PC-3 (cell line): ENCODE data around the gene SPATS2. TPM values are rescaled to one million over a fixed set of nuclear protein-coding genes. Genes with fewer than 3 reads are reported as not detected.

Experiments
- ATAC-seq: fragments of 200-7000 bp; cut with Tn5 transposase; 2 replicates; pipeline ENCODE4 v1.9.1; 2020; ENCODE audit warnings: mild to moderate bottlenecking, moderate library complexity
- BruUV-seq: library from RNA; stranded (reverse); fragments of 400-500 nt; replicated peaks from 2 replicates; lab custom pipeline; 2021; lab: Mats Ljungman, UMichigan
- CTCF ChIA-PET: fragments of 300-600 bp; sonication (Branson Sonifier 250); formaldehyde crosslinking; loops from one replicate; lab custom pipeline; 2022; ENCODE audit warnings: antibody characterized with exemption; lab: Charles Lee
- POLR2A ChIA-PET: fragments of 300-600 bp; sonication (Branson Sonifier 250); formaldehyde crosslinking; loops from one replicate; lab custom pipeline; 2022; ENCODE audit warnings: antibody characterized with exemption; ENCODE audit not compliant: unreplicated experiment; lab: Charles Lee
- DNase-seq: peaks from one replicate; pipeline ENCODE4 v3.0.0-alpha.2; 2015
- H2AFZ ChIP-seq: fragments of 300-600 bp; sonication (generic); 2 replicates; pipeline ENCODE4 v1.6.0; 2016; ENCODE audit warnings: antibody characterized with exemption, low read length
- H3F3A ChIP-seq: fragments of 300-600 bp; sonication (generic); one replicate; pipeline ENCODE4 v1.6.0; 2017; ENCODE audit warnings: antibody characterized with exemption, low read length, control low read depth, mild to moderate bottlenecking; ENCODE audit not compliant: unreplicated experiment
- H3K27ac ChIP-seq: fragments of 300-600 bp; sonication (generic); 2 replicates; pipeline ENCODE4 v1.5.1; 2016; ENCODE audit warnings: mild to moderate bottlenecking, low read length
- H3K27me3 ChIP-seq: fragments of 300-600 bp; sonication (generic); 2 replicates; pipeline ENCODE4 v1.6.1; 2016; ENCODE audit warnings: low read length, mixed read lengths
- H3K36me3 ChIP-seq: fragments of 300-600 bp; sonication (generic); 2 replicates; pipeline ENCODE4 v1.6.1; 2016; ENCODE audit warnings: low read depth, mixed run types, low read length, mixed read lengths
- H3K4me1 ChIP-seq: fragments of 300-600 bp; sonication (generic); 2 replicates; pipeline ENCODE4 v1.5.1; 2016; ENCODE audit warnings: low read length; ENCODE audit not compliant: insufficient read depth
- H3K4me2 ChIP-seq: fragments of 300-600 bp; sonication (generic); 2 replicates; pipeline ENCODE4 v1.6.0; 2016; ENCODE audit warnings: low read length
- H3K4me3 ChIP-seq: fragments of 300-600 bp; sonication (generic); 2 replicates; pipeline ENCODE4 v1.5.1; 2016; ENCODE audit warnings: mild to moderate bottlenecking, low read length, mixed read lengths
- H3K79me2 ChIP-seq: fragments of 300-600 bp; sonication (generic); 2 replicates; pipeline ENCODE4 v1.6.1; 2017; ENCODE audit warnings: low read length, mixed read lengths
- H3K9ac ChIP-seq: fragments of 300-600 bp; sonication (generic); 2 replicates; pipeline ENCODE4 v1.6.0; 2016; ENCODE audit warnings: mild to moderate bottlenecking, low read length
- H3K9me2 ChIP-seq: fragments of 300-600 bp; sonication (generic); replicated peaks from 2 replicates; pipeline ENCODE4 v1.6.1; 2016; ENCODE audit warnings: mixed run types, low read length, mixed read lengths
- H3K9me3 ChIP-seq: fragments of 300-600 bp; sonication (generic); 2 replicates; pipeline ENCODE4 v1.6.1; 2016; ENCODE audit warnings: low read length, mixed read lengths
- H4K20me1 ChIP-seq: fragments of 300-600 bp; sonication (generic); 2 replicates; pipeline ENCODE4 v1.6.1; 2016; ENCODE audit warnings: low read length, mixed read lengths
- CTCF ChIP-seq: fragments of 300-600 bp; sonication (generic); conservative IDR thresholded peaks from 2 replicates; pipeline ENCODE4 v1.5.1; 2017; ENCODE audit warnings: antibody characterized with exemption, low read depth, mild to moderate bottlenecking, low read length
- EZH2 ChIP-seq: fragments of 300-600 bp; sonication (generic); IDR thresholded peaks from one replicate; pipeline ENCODE4 v1.6.1; 2017; ENCODE audit warnings: antibody characterized with exemption, mild to moderate bottlenecking, low read length; ENCODE audit not compliant: unreplicated experiment
- EZH2phosphoT487 ChIP-seq: fragments of 300-600 bp; sonication (generic); IDR thresholded peaks from 2 replicates; pipeline ENCODE4 v1.6.1; 2018; ENCODE audit warnings: mild to moderate bottlenecking, antibody characterized with exemption, low read length, borderline replicate concordance
- intact Hi-C: fragments of 100-400 bp; cut with micrococcal nuclease; formaldehyde crosslinking; loops from 2 replicates; pipeline ENCODE4 v1.9.0; 2023
- total RNA-seq: library from RNA; depleted of rRNA; stranded (reverse); fragments of >200 nt; gene quantifications from 2 replicates; pipeline ENCODE4 v1.2.3, GENCODE V29; 2014

Gene SPATS2
- total RNA-seq, 1 experiment from 2014 or later, result 27.0 TPM

DNA sequence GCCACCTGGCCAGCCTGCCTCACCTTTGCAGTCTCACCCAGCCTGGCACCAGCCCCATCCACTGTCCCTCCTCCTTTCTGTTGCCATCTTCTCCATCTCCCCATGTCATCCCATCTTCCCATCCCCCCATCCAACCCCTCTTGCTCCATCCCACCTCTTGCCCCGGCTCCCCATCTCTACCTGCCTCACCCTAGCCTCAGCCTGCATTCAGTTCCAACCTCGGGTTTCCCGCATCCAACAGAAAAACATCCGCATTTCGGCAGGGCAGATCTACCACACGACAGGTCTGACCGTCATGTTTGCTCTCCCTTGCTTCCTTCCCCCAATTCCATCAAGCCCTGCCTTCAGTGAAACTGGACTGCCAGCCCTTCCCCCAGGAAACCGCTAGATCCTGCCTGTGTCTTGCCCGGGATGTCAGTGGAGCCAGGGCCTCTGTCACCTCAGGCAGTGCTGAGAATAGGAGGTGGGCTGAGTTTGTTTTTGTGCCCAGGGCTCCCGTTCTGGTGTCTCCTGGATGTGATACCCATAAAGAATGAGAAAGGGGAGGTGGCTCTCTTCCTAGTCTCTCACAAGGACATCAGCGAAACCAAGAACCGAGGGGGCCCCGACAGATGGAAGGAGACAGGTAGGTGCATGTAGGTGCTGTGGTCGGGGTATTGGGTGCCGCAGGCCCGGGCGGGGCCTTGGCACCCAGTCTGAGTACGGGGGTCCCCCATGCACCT lies 174.0 kb downstream of the SPATS2 start:
- Histone ChIP-seq H3K9me2 (no peaks in the 10 kb centered on the region), H3K79me2 (no peaks in the 10 kb centered on the region), H2AFZ (no peak overlapping the region), H4K20me1 (no peaks in the 10 kb centered on the region), H3K27ac (no peak overlapping the region), H3K4me2 (no peak overlapping the region), H3K4me1 (peaks cover 23% of the 10 kb centered on the region), H3K36me3 (no peaks in the 10 kb centered on the region), H3K27me3 (peaks cover 11% of the 10 kb centered on the region; the same call in 1 of the 2 replicates), H3K9ac (no peak overlapping the region), H3K4me3 (no peak overlapping the region), H3K9me3 (no peaks in the 10 kb centered on the region), H3F3A (no peaks in the 10 kb centered on the region)
- no peak for DNase-seq
- POLR2A ChIA-PET, result no interaction called here
- BruUV-seq, result no TSS peak
- intact Hi-C loops, result no loop called here
- TF ChIP-seq EZH2phosphoT487, result no peak
- no peak for TF ChIP-seq CTCF
- ATAC-seq, result no peak
- CTCF ChIA-PET, result no interaction called here

GRCh38 chr12:49541911-49542505 lies 174.7 kb downstream of the SPATS2 start:
- peaks cover 11% of the 10 kb centered on the region; the same call in 1 of the 2 replicates for H3K27me3 ChIP-seq
- no peak overlapping the region for H3K4me3 ChIP-seq
- H3K4me1 ChIP-seq, result peaks cover 21% of the 10 kb centered on the region
- H3K79me2 ChIP-seq, result no peaks in the 10 kb centered on the region
- no peak overlapping the region for H3K9ac ChIP-seq
- H2AFZ ChIP-seq, result no peak overlapping the region
- H3K9me3 ChIP-seq, result no peaks in the 10 kb centered on the region
- no peaks in the 10 kb centered on the region for H3K9me2 ChIP-seq
- H4K20me1 ChIP-seq, result no peaks in the 10 kb centered on the region
- no peaks in the 10 kb centered on the region for H3K36me3 ChIP-seq
- H3F3A ChIP-seq, result no peaks in the 10 kb centered on the region
- TF ChIP-seq EZH2 (no peak), CTCF (no peak), EZH2phosphoT487 (no peak)
- intact Hi-C loops, result no loop called here
- CTCF ChIA-PET, result no interaction called here
- no TSS peak for BruUV-seq
- no peak for DNase-seq
- no peak overlapping the region for H3K27ac ChIP-seq
- POLR2A ChIA-PET, result no interaction called here
- no peak overlapping the region for H3K4me2 ChIP-seq
- no peak for ATAC-seq
